A549 (cell line): ENCODE results near the gene SLC15A3. TPM values are rescaled to one million over a fixed set of nuclear protein-coding genes. Genes with fewer than 3 reads are reported as not detected.

Experiments
- ATAC-seq, 2 experiments: fragments of 200-7000 bp in 1 of 2; fragments of >200 bp in 1 of 2; cut with Nextera tagmentation in 1 of 2; cut with Tn5 transposase in 1 of 2; 3 replicates each; pipeline versions ENCODE4 v1.8.0 to v1.9.1; 2018 to 2020; ENCODE audit warnings: mild to moderate bottlenecking in 1 of 2, moderate library complexity in 1 of 2
- CTCF ChIA-PET: fragments of 300-600 bp; sonication (Branson Sonifier 250); formaldehyde crosslinking; extraction: SDS; loops from one replicate; lab custom pipeline; 2021; ENCODE audit warnings: antibody characterized with exemption, inconsistent platforms; lab: Yijun Ruan, JAX
- POLR2A ChIA-PET: fragments of 350-600 bp; formaldehyde crosslinking; extraction: SDS; loops from one replicate; lab custom pipeline; 2021; ENCODE audit warnings: antibody characterized with exemption, inconsistent platforms; lab: Yijun Ruan, JAX
- DNase-seq, 2 experiments: peaks; one replicate each; pipeline versions ENCODE4 v3.0.0 to v3.0.0-alpha.2; 2011 to 2016; ENCODE audit warnings: low read depth in 1 of 2, low spot score in 1 of 2
- FAIRE-seq: peaks from 2 replicates; lab custom pipeline; 2011; peaks lifted over from hg19 to GRCh38; lab: Jason Lieb, UNC
- H3K27ac ChIP-seq, 2 experiments: fragments of >200 bp; sonication (Bioruptor Twin); formaldehyde crosslinking; 3 replicates each; pipeline ENCODE4 v1.5.1; 2016 to 2017
- H3K4me1 ChIP-seq: fragments of >200 bp; sonication (Bioruptor Twin); formaldehyde crosslinking; 3 replicates; pipeline ENCODE4 v1.6.1; 2016
- H3K4me2 ChIP-seq: fragments of >200 bp; sonication (Bioruptor Twin); formaldehyde crosslinking; 3 replicates; pipeline ENCODE4 v1.6.1; 2016
- H3K4me3 ChIP-seq: fragments of >200 bp; sonication (Bioruptor Twin); formaldehyde crosslinking; 3 replicates; pipeline ENCODE4 v1.5.1; 2016
- H3K9me3 ChIP-seq: fragments of >200 bp; sonication (Bioruptor Twin); formaldehyde crosslinking; 3 replicates; pipeline ENCODE4 v1.6.1; 2016
- EHMT2 ChIP-seq: fragments of 200-600 bp; sonication (generic); IDR thresholded peaks from 2 replicates; pipeline ENCODE4 v1.6.1; 2016; ENCODE audit warnings: antibody characterized with exemption, low read depth, mild to moderate bottlenecking, moderate library complexity
- FOSB ChIP-seq: fragments of 250-450 bp; sonication (Bioruptor Pico); IDR thresholded peaks from 2 replicates; pipeline ENCODE4 v1.5.0; 2020; ENCODE audit warnings: mild to moderate bottlenecking, moderate library complexity
- HDAC2 ChIP-seq: fragments of 200-600 bp; sonication (generic); IDR thresholded peaks from 2 replicates; pipeline ENCODE4 v1.6.1; 2016
- HOXA7 ChIP-seq: fragments of 250-450 bp; sonication (Bioruptor Pico); IDR thresholded peaks from 2 replicates; pipeline ENCODE4 v1.5.0; 2020; ENCODE audit warnings: mild to moderate bottlenecking, moderate library complexity
- HOXB5 ChIP-seq: fragments of 250-450 bp; sonication (Bioruptor Pico); IDR thresholded peaks from 2 replicates; pipeline ENCODE4 v1.5.0; 2020; ENCODE audit warnings: mild to moderate bottlenecking, moderate library complexity
- JUN ChIP-seq, 2 experiments: fragments of >200 bp; sonication (Bioruptor Twin); formaldehyde crosslinking; IDR thresholded peaks; 2 replicates in 1 of 2; 3 replicates in 1 of 2; pipeline ENCODE4 v1.6.1; 2016 to 2017
- KDM1A ChIP-seq: fragments of 200-600 bp; sonication (generic); IDR thresholded peaks from 2 replicates; pipeline ENCODE4 v1.6.1; 2016; ENCODE audit warnings: low read depth, mild to moderate bottlenecking
- MAFK ChIP-seq: fragments of 450-650 bp; IDR thresholded peaks from 2 replicates; pipeline ENCODE4 v1.6.1; 2014; ENCODE audit not compliant: partially characterized antibody
- POLR2A ChIP-seq: IDR thresholded peaks from 2 replicates; pipeline ENCODE4 v1.6.1; 2012; ENCODE audit warnings: mild to moderate bottlenecking, low read length
- POLR2AphosphoS2 ChIP-seq: conservative IDR thresholded peaks from 2 replicates; pipeline ENCODE4 v1.6.1; 2012; ENCODE audit warnings: low read length, improper control_type of control experiment, inconsistent platforms
- SREBF2 ChIP-seq: fragments of 450-650 bp; IDR thresholded peaks from 2 replicates; pipeline ENCODE4 v1.6.1; 2014; ENCODE audit warnings: mild to moderate bottlenecking, moderate library complexity
- ZC3H11A ChIP-seq: fragments of 450-650 bp; IDR thresholded peaks from 2 replicates; pipeline ENCODE4 v1.6.1; 2014; ENCODE audit warnings: antibody characterized with exemption, mild to moderate bottlenecking
- ZFP36 ChIP-seq: fragments of 450-650 bp; IDR thresholded peaks from 2 replicates; pipeline ENCODE4 v1.6.1; 2014; ENCODE audit warnings: borderline replicate concordance; ENCODE audit not compliant: partially characterized antibody
- WGBS: methylation state at CpG from one replicate; pipeline ENCODE4 v1.1.6; 2017; ENCODE audit errors: missing lambda C conversion rate; 5-methylcytosine and 5-hydroxymethylcytosine counted together
- polyA minus RNA-seq: library from RNA; depleted of rRNA, polyadenylated mRNA; stranded (reverse); fragments of >200 nt; gene quantifications from 2 replicates; pipeline ENCODE4 v1.2.3, GENCODE V29; 2011; rRNA and poly(A)+ RNA removed
- polyA plus RNA-seq, 4 experiments: library from polyadenylated mRNA; depleted of rRNA in 3 of 4; stranded (reverse); fragments of >200 nt; fragmentation: RNase III in 1 of 4; extraction: RNeasy Plus Mini Kit Qiagen cat#74134 plus additional on column Dnase treatment in 1 of 4; gene quantifications; 2 replicates in 3 of 4; 3 replicates in 1 of 4; pipeline ENCODE4 v1.2.3, GENCODE V29; 2011 to 2017
- TF ChIP-seq, protein P1 (sequence below): fragments of >200 bp; sonication (Bioruptor Twin); formaldehyde crosslinking; IDR thresholded peaks from 3 replicates; pipeline ENCODE4 v1.6.1; 2016
- TF ChIP-seq, protein P2 (sequence below): fragments of 250-450 bp; sonication (Bioruptor Pico); IDR thresholded peaks from 2 replicates; pipeline ENCODE4 v1.5.0; 2021; ENCODE audit warnings: mild to moderate bottlenecking, moderate library complexity, borderline replicate concordance
- TF ChIP-seq, protein P3 (sequence below): IDR thresholded peaks from 2 replicates; pipeline ENCODE4 v1.6.1; 2012
- TF ChIP-seq, protein P4 (sequence below): fragments of 200-600 bp; sonication (generic); IDR thresholded peaks from 2 replicates; pipeline ENCODE4 v1.6.1; 2016; ENCODE audit warnings: antibody characterized with exemption, mild to moderate bottlenecking, moderate library complexity
- TF ChIP-seq, protein P5 (sequence below): fragments of 250-450 bp; sonication (Bioruptor Pico); IDR thresholded peaks from 2 replicates; pipeline ENCODE4 v1.5.0; 2020; ENCODE audit warnings: low read depth, mild to moderate bottlenecking, moderate library complexity

The SLC15A3 gene
- polyA plus RNA-seq (2011; rRNA removed) (not detected in 2 replicates), polyA plus RNA-seq (2017; fragmentation: RNase III; extraction: RNeasy Plus Mini Kit Qiagen cat#74134 plus additional on column Dnase treatment) (not detected in 3 replicates), polyA minus RNA-seq (not detected in 2 replicates)
- not detected in 2 replicates for polyA plus RNA-seq (2012; cell fraction: cytosol; rRNA removed)
- not detected in 2 replicates for polyA plus RNA-seq (2012; cell fraction: nucleus; rRNA removed)

DNA sequence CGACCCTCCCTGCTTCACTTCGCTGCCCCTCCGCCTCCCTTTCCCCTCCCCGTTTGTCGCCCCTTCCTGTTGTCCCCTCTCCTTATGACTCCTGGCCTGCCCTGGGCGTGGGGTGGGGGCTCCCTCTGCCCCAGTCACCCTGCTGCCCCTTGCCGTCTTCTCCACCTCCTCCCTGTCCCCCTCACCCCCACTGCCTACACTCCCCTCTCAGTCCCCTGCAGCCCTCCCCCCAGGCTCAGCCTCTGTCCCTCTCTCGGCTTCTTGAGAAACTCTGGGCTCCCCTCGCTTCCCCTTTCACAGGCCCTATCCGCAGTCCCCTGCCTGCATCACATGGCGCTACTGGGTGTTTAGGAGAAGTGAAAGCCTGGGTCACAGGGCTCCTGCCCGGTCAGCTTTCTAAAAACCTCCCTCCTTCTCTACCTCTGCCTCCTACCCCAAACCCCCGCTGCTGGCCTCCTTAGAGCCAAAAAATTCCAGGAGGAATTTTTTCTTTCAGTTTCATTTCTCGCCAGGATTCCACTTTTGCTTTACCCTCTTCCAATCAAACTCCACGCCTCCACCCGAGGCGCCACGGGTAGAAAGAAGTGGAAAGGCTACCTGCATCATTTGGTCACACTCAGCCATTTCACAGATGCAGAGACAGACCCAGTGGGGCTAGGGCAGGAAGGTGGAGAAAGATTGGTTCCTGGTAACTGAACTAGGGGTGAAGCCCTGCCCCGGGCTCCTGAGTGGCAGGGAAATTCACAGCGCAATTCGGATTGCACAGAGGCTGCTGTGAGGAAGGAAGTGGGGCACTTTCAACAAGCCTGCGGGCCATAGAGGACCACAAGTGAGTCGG, at the start of gene SLC15A3:
Gene SLC15A3, minus strand, starts transcription at position 273 of the 838 bp plus-strand sequence. CDS start 625 bp downstream, outside the sequence.
- Histone ChIP-seq H3K4me1 (no peaks in the 10 kb centered on the region), H3K27ac (no peak within 1 kb of the TSS), H3K9me3 (no peaks in the 10 kb centered on the region), H3K4me2 (no peak within 1 kb of the TSS), H3K4me3 (no peak within 1 kb of the TSS)
- WGBS = 85% methylated on average over 23 of the region's 23 CpGs
- DNase-seq = no peak
- CTCF ChIA-PET = interaction anchor here (1.6 kb wide), 1 partner anchor 12 kb away, joined by 4 read pairs; no protein-coding TSS in a partner anchor
- POLR2A ChIA-PET = no interaction called here
- TF ChIP-seq, protein P1, sequence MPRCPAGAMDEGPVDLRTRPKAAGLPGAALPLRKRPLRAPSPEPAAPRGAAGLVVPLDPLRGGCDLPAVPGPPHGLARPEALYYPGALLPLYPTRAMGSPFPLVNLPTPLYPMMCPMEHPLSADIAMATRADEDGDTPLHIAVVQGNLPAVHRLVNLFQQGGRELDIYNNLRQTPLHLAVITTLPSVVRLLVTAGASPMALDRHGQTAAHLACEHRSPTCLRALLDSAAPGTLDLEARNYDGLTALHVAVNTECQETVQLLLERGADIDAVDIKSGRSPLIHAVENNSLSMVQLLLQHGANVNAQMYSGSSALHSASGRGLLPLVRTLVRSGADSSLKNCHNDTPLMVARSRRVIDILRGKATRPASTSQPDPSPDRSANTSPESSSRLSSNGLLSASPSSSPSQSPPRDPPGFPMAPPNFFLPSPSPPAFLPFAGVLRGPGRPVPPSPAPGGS = no peak
- TF ChIP-seq JUN (IDR thresholded peaks at IDR 0.05) (no peak), FOSB (CRISPR knock-in tag) (no peak), SREBF2 (no peak), ZC3H11A (no peak), POLR2A (no peak), ZFP36 (no peak), HOXA7 (no peak), EHMT2 (no peak), POLR2AphosphoS2 (no peak), KDM1A (no peak), HDAC2 (no peak), HOXB5 (CRISPR knock-in tag) (no peak), MAFK (no peak)
- TF ChIP-seq, protein P2, sequence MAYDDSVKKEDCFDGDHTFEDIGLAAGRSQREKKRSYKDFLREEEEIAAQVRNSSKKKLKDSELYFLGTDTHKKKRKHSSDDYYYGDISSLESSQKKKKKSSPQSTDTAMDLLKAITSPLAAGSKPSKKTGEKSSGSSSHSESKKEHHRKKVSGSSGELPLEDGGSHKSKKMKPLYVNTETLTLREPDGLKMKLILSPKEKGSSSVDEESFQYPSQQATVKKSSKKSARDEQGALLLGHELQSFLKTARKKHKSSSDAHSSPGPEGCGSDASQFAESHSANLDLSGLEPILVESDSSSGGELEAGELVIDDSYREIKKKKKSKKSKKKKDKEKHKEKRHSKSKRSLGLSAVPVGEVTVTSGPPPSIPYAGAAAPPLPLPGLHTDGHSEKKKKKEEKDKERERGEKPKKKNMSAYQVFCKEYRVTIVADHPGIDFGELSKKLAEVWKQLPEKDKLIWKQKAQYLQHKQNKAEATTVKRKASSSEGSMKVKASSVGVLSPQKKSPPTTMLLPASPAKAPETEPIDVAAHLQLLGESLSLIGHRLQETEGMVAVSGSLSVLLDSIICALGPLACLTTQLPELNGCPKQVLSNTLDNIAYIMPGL (CRISPR knock-in tag) = no peak
- TF ChIP-seq, protein P3, sequence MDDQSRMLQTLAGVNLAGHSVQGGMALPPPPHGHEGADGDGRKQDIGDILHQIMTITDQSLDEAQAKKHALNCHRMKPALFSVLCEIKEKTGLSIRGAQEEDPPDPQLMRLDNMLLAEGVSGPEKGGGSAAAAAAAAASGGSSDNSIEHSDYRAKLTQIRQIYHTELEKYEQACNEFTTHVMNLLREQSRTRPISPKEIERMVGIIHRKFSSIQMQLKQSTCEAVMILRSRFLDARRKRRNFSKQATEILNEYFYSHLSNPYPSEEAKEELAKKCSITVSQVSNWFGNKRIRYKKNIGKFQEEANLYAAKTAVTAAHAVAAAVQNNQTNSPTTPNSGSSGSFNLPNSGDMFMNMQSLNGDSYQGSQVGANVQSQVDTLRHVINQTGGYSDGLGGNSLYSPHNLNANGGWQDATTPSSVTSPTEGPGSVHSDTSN = no peak
- TF ChIP-seq, protein P4, sequence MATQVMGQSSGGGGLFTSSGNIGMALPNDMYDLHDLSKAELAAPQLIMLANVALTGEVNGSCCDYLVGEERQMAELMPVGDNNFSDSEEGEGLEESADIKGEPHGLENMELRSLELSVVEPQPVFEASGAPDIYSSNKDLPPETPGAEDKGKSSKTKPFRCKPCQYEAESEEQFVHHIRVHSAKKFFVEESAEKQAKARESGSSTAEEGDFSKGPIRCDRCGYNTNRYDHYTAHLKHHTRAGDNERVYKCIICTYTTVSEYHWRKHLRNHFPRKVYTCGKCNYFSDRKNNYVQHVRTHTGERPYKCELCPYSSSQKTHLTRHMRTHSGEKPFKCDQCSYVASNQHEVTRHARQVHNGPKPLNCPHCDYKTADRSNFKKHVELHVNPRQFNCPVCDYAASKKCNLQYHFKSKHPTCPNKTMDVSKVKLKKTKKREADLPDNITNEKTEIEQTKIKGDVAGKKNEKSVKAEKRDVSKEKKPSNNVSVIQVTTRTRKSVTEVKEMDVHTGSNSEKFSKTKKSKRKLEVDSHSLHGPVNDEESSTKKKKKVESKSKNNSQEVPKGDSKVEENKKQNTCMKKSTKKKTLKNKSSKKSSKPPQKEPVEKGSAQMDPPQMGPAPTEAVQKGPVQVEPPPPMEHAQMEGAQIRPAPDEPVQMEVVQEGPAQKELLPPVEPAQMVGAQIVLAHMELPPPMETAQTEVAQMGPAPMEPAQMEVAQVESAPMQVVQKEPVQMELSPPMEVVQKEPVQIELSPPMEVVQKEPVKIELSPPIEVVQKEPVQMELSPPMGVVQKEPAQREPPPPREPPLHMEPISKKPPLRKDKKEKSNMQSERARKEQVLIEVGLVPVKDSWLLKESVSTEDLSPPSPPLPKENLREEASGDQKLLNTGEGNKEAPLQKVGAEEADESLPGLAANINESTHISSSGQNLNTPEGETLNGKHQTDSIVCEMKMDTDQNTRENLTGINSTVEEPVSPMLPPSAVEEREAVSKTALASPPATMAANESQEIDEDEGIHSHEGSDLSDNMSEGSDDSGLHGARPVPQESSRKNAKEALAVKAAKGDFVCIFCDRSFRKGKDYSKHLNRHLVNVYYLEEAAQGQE = no peak
- TF ChIP-seq, protein P5, sequence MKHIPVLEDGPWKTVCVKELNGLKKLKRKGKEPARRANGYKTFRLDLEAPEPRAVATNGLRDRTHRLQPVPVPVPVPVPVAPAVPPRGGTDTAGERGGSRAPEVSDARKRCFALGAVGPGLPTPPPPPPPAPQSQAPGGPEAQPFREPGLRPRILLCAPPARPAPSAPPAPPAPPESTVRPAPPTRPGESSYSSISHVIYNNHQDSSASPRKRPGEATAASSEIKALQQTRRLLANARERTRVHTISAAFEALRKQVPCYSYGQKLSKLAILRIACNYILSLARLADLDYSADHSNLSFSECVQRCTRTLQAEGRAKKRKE (CRISPR knock-in tag) = no peak
- FAIRE-seq = no peak
- ATAC-seq = no peak; a peak in 1 of 6 replicates
